Breast epithelium (tissue), 3 donors: ENCODE results near the gene PADI2.

Experiments used
- CTCF ChIP-seq, 3 donors: fragments of 450-650 bp; IDR thresholded peaks; one replicate each; pipeline ENCODE4 v1.5.1; 2016 to 2017; ENCODE audit warnings: antibody characterized with exemption in 3 of 3, mild to moderate bottlenecking in 3 of 3, moderate library complexity in 3 of 3
- POLR2A ChIP-seq: fragments of 450-650 bp; IDR thresholded peaks from one replicate; pipeline ENCODE4 v1.6.1; 2016; ENCODE audit warnings: antibody characterized with exemption, mild to moderate bottlenecking, moderate library complexity

GRCh38 chr1:17112496-17113236 is 6.6 kb downstream of the PADI2 start:
- TF ChIP-seq CTCF (IDR thresholded peaks at IDR 0.05) (no peak), POLR2A (no peak)
